Activated B cell treated with CpG ODN at 0.5 μM for 24 hours (primary cell): ENCODE data around the gene TFF2. TPM values are rescaled to one million over a fixed set of nuclear protein-coding genes. Genes with fewer than 3 reads are reported as not detected.

ENCODE experiments used
- ATAC-seq: fragments of 200-7000 bp; cut with Tn5 transposase; one replicate; pipeline ENCODE4 v1.10.0; 2021; ENCODE audit warnings: low read depth, mild to moderate bottlenecking, moderate library complexity
- CTCF ChIA-PET: fragments of 350-600 bp; sonication (Branson Sonifier 250); formaldehyde crosslinking; loops from one replicate; lab custom pipeline; 2021; ENCODE audit warnings: antibody characterized with exemption; lab: Charles Lee
- POLR2A ChIA-PET: fragments of 350-600 bp; sonication (Branson Sonifier 250); formaldehyde crosslinking; loops from one replicate; lab custom pipeline; 2021; ENCODE audit warnings: antibody characterized with exemption; lab: Charles Lee
- DNase-seq: peaks from one replicate; pipeline ENCODE4 v3.0.0; 2022
- H3K27ac Mint-ChIP-seq: one replicate; pipeline ENCODE4 v1.8.0; 2020; ENCODE audit warnings: mixed read lengths
- H3K27me3 Mint-ChIP-seq: one replicate; pipeline ENCODE4 v1.8.0; 2021; ENCODE audit warnings: mixed read lengths
- H3K36me3 Mint-ChIP-seq: one replicate; pipeline ENCODE4 v1.8.0; 2021; ENCODE audit warnings: low read depth, mixed read lengths
- H3K4me1 Mint-ChIP-seq: one replicate; pipeline ENCODE4 v1.8.0; 2021; ENCODE audit warnings: mixed read lengths
- H3K4me3 Mint-ChIP-seq: one replicate; pipeline ENCODE4 v1.8.0; 2020; ENCODE audit warnings: mild to moderate bottlenecking, mixed read lengths
- H3K9me3 Mint-ChIP-seq: one replicate; pipeline ENCODE4 v1.8.0; 2020; ENCODE audit warnings: mixed read lengths
- CTCF ChIP-seq: fragments of 200-600 bp; IDR thresholded peaks from one replicate; pipeline ENCODE4 v1.8.0; 2022; ENCODE audit warnings: antibody characterized with exemption, mild to moderate bottlenecking
- intact Hi-C: fragments of 100-400 bp; cut with micrococcal nuclease; formaldehyde crosslinking; loops from one replicate; pipeline ENCODE4 v1.15.1; 2024
- total RNA-seq: library from RNA; stranded (reverse); gene quantifications from 2 replicates; pipeline ENCODE4 v1.2.3, GENCODE V29; 2022

The TFF2 gene
- not detected in 2 replicates for total RNA-seq

- no peak for TF ChIP-seq CTCF
- intact Hi-C loops = no loop called here
- Mint-ChIP-seq H3K27me3 (peaks cover 10% of the 10 kb centered on the region), H3K9me3 (peaks cover 16% of the 10 kb centered on the region), H3K4me3 (no peak within 1 kb of the TSS), H3K27ac (no peak within 1 kb of the TSS), H3K4me1 (no peaks in the 10 kb centered on the region), H3K36me3 (peaks cover 3% of the 10 kb centered on the region)
- DNase-seq (peak; percentile 10), ATAC-seq (no peak)
- ChIA-PET POLR2A (no interaction called here), CTCF (no interaction called here)
Observed at GRCh38 chr21:42350927-42351426, at the start of gene TFF2. Gene TFF2, minus strand, starts transcription at chr21:42350994. Its CDS starts 37 bp downstream, at chr21:42350957.

- ATAC-seq = peak; percentile 42
Observed at GRCh38 chr21:42400525-42400924, 49.7 kb upstream of the TFF2 start.

GRCh38 chr21:42398436-42399028, 47.7 kb upstream of the TFF2 start:
- ATAC-seq (no peak), DNase-seq (no peak)
- intact Hi-C loops = no loop called here
- no peak for TF ChIP-seq CTCF
- POLR2A ChIA-PET = no interaction called here
- CTCF ChIA-PET = no interaction called here
- H3K36me3 Mint-ChIP-seq = no peaks in the 10 kb centered on the region
- peaks cover 20% of the 10 kb centered on the region for H3K4me1 Mint-ChIP-seq
- H3K9me3 Mint-ChIP-seq = peaks cover 7% of the 10 kb centered on the region
- H3K4me3 Mint-ChIP-seq = no peak overlapping the region
- H3K27me3 Mint-ChIP-seq = peaks cover 3% of the 10 kb centered on the region
- no peak overlapping the region for H3K27ac Mint-ChIP-seq

More at GRCh38 chr21:42400525-42400924, 49.7 kb upstream of the TFF2 start:
- no peak overlapping the region for H3K4me3 Mint-ChIP-seq
- no peak overlapping the region for H3K27ac Mint-ChIP-seq
- DNase-seq = no peak
- intact Hi-C loops = loop anchor here (2.0 kb wide), 1 partner anchor 14 kb away; no protein-coding TSS in a partner anchor
- peaks cover 20% of the 10 kb centered on the region for H3K4me1 Mint-ChIP-seq
- peaks cover 7% of the 10 kb centered on the region for H3K9me3 Mint-ChIP-seq
- ChIA-PET POLR2A (interaction anchor here (0.5 kb wide), 1 partner anchor 284 kb away, joined by 12 read pairs; no protein-coding TSS in a partner anchor), CTCF (no interaction called here)
- H3K27me3 Mint-ChIP-seq = peaks cover 4% of the 10 kb centered on the region
- no peaks in the 10 kb centered on the region for H3K36me3 Mint-ChIP-seq
- no peak for TF ChIP-seq CTCF

- H3K4me3 Mint-ChIP-seq = no peak overlapping the region
- no peak for DNase-seq
- no peak for ATAC-seq
- ChIA-PET POLR2A (no interaction called here), CTCF (no interaction called here)
- no peak for TF ChIP-seq CTCF
- intact Hi-C loops = no loop called here
- no peak overlapping the region for H3K27ac Mint-ChIP-seq
- peaks cover 7% of the 10 kb centered on the region for H3K9me3 Mint-ChIP-seq
- no peaks in the 10 kb centered on the region for H3K36me3 Mint-ChIP-seq
- H3K27me3 Mint-ChIP-seq = peaks cover 2% of the 10 kb centered on the region
- H3K4me1 Mint-ChIP-seq = peaks cover 26% of the 10 kb centered on the region
Observed at GRCh38 chr21:42397746-42398394, 47.1 kb upstream of the TFF2 start.
